Mucosa of stomach (tissue), 1 donor: ENCODE measurements around the gene MNT.

Source experiments
- H3K27me3 ChIP-seq: one replicate; pipeline ENCODE4 v1.7.0; 2013; ENCODE audit warnings: mild to moderate bottlenecking, low read length; ENCODE audit not compliant: control insufficient read depth, insufficient read depth
- H3K36me3 ChIP-seq: one replicate; pipeline ENCODE4 v1.7.0; 2013; ENCODE audit warnings: low read length; ENCODE audit not compliant: control insufficient read depth, insufficient read depth
- H3K4me1 ChIP-seq: one replicate; pipeline ENCODE4 v1.7.0; 2013; ENCODE audit warnings: mild to moderate bottlenecking, low read length; ENCODE audit not compliant: control insufficient read depth, insufficient read depth
- H3K4me3 ChIP-seq: one replicate; pipeline ENCODE4 v1.7.0; 2013; ENCODE audit warnings: low read length
- H3K9ac ChIP-seq: one replicate; pipeline ENCODE4 v1.7.0; 2013; ENCODE audit warnings: mild to moderate bottlenecking, low read length, moderate library complexity
- H3K9me3 ChIP-seq: one replicate; pipeline ENCODE4 v1.7.0; 2013; ENCODE audit warnings: mild to moderate bottlenecking, low read length, moderate library complexity; ENCODE audit not compliant: control insufficient read depth
- donor health status: Pancreatic carcinoma.

MNT gene

GRCh38 chr17:2435181-2435741 lies 34.4 kb upstream of the MNT start:
- no peaks in the 10 kb centered on the region for H3K36me3 ChIP-seq
- no peaks in the 10 kb centered on the region for H3K9me3 ChIP-seq
- H3K27me3 ChIP-seq: no peaks in the 10 kb centered on the region
- H3K4me1 ChIP-seq: no peaks in the 10 kb centered on the region
- no peak overlapping the region for H3K4me3 ChIP-seq
- no peak overlapping the region for H3K9ac ChIP-seq

GRCh38 chr17:2433696-2434095 lies 32.8 kb upstream of the MNT start:
- Histone ChIP-seq H3K9ac (no peak overlapping the region), H3K27me3 (no peaks in the 10 kb centered on the region), H3K4me3 (no peak overlapping the region), H3K9me3 (no peaks in the 10 kb centered on the region), H3K4me1 (no peaks in the 10 kb centered on the region), H3K36me3 (no peaks in the 10 kb centered on the region)

- Histone ChIP-seq H3K9me3 (no peaks in the 10 kb centered on the region), H3K27me3 (no peaks in the 10 kb centered on the region), H3K4me3 (no peak overlapping the region), H3K36me3 (no peaks in the 10 kb centered on the region), H3K9ac (no peak overlapping the region), H3K4me1 (no peaks in the 10 kb centered on the region)
Observed at GRCh38 chr17:2427910-2428309, 27.1 kb upstream of the MNT start.

GRCh38 chr17:2427215-2427614 lies 26.4 kb upstream of the MNT start:
- no peaks in the 10 kb centered on the region for H3K27me3 ChIP-seq
- H3K9ac ChIP-seq: no peak overlapping the region
- no peaks in the 10 kb centered on the region for H3K9me3 ChIP-seq
- no peaks in the 10 kb centered on the region for H3K4me1 ChIP-seq
- no peaks in the 10 kb centered on the region for H3K36me3 ChIP-seq
- no peak overlapping the region for H3K4me3 ChIP-seq

DNA sequence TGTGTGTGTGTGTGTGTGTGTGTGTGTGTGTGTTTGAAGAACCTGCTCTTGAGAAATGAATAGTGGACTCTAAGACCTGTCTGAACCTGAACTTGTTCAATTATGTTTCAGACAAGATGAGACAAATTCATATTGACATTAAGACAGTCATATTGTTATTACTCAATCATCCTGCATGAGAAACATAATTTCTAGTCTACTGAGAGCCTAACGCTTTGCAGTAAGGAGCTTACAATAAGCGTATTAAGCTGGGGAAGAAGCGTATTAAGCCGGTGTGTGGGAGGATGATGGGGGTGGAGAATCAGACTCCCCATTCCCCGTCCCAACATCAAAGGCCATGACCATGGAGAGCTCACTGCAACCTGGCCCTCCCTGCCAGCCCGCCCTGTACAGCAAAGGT lies 22.4 kb upstream of the MNT start:
- no peak overlapping the region for H3K9ac ChIP-seq
- H3K27me3 ChIP-seq: no peaks in the 10 kb centered on the region
- H3K4me3 ChIP-seq: no peak overlapping the region

GRCh38 chr17:2421315-2422147 lies 20.7 kb upstream of the MNT start:
- no peak overlapping the region for H3K4me3 ChIP-seq
- H3K4me1 ChIP-seq: no peaks in the 10 kb centered on the region
- H3K36me3 ChIP-seq: no peaks in the 10 kb centered on the region
- no peaks in the 10 kb centered on the region for H3K9me3 ChIP-seq
- no peak overlapping the region for H3K9ac ChIP-seq
- no peaks in the 10 kb centered on the region for H3K27me3 ChIP-seq

More for the DNA sequence above, 22.4 kb upstream of the MNT start:
- Histone ChIP-seq H3K36me3 (no peaks in the 10 kb centered on the region), H3K4me1 (no peaks in the 10 kb centered on the region), H3K9me3 (no peaks in the 10 kb centered on the region)

- Histone ChIP-seq H3K36me3 (no peaks in the 10 kb centered on the region), H3K4me3 (no peak overlapping the region), H3K27me3 (no peaks in the 10 kb centered on the region), H3K4me1 (no peaks in the 10 kb centered on the region), H3K9ac (no peak overlapping the region), H3K9me3 (no peaks in the 10 kb centered on the region)
Observed at GRCh38 chr17:2420176-2420575, 19.3 kb upstream of the MNT start.

GRCh38 chr17:2419486-2419885 lies 18.6 kb upstream of the MNT start:
- H3K4me1 ChIP-seq: no peaks in the 10 kb centered on the region

DNA sequence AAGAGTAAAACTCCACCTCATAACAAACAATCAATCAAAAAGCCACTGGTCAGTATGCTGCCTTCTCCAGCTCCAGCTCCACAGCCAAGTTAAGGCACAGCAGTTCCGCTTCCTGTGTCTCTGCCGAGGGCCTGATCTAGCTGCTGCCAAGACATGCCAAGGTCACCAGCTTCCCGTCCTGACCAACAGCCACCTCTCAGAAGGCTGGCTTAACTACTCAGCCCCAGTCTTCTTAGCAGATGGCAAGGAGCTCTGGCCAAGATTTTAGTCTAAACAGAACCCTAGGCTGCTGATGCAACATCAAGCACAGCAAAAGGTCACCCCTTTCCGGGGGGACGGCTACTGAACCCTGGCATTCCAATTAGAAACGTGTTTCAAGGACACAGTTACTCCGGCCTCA lies 17.7 kb upstream of the MNT start:
- no peaks in the 10 kb centered on the region for H3K4me1 ChIP-seq
- H3K9ac ChIP-seq: no peak overlapping the region
- H3K27me3 ChIP-seq: no peaks in the 10 kb centered on the region
- no peaks in the 10 kb centered on the region for H3K36me3 ChIP-seq
- H3K9me3 ChIP-seq: no peaks in the 10 kb centered on the region
- no peak overlapping the region for H3K4me3 ChIP-seq

More at GRCh38 chr17:2419486-2419885, 18.6 kb upstream of the MNT start:
- no peaks in the 10 kb centered on the region for H3K36me3 ChIP-seq
- no peaks in the 10 kb centered on the region for H3K27me3 ChIP-seq
- no peak overlapping the region for H3K4me3 ChIP-seq
- no peaks in the 10 kb centered on the region for H3K9me3 ChIP-seq
- H3K9ac ChIP-seq: no peak overlapping the region

GRCh38 chr17:2416010-2416734 lies 15.3 kb upstream of the MNT start:
- no peaks in the 10 kb centered on the region for H3K27me3 ChIP-seq
- H3K4me1 ChIP-seq: no peaks in the 10 kb centered on the region
- H3K36me3 ChIP-seq: no peaks in the 10 kb centered on the region
- no peak overlapping the region for H3K9ac ChIP-seq
- no peaks in the 10 kb centered on the region for H3K9me3 ChIP-seq
- no peak overlapping the region for H3K4me3 ChIP-seq

GRCh38 chr17:2415081-2415480 lies 14.2 kb upstream of the MNT start:
- Histone ChIP-seq H3K36me3 (no peaks in the 10 kb centered on the region), H3K9me3 (no peaks in the 10 kb centered on the region), H3K4me1 (no peaks in the 10 kb centered on the region), H3K27me3 (no peaks in the 10 kb centered on the region), H3K9ac (no peak overlapping the region), H3K4me3 (no peak overlapping the region)

- Histone ChIP-seq H3K4me1 (no peaks in the 10 kb centered on the region), H3K36me3 (no peaks in the 10 kb centered on the region), H3K9me3 (no peaks in the 10 kb centered on the region), H3K4me3 (no peak overlapping the region), H3K27me3 (no peaks in the 10 kb centered on the region), H3K9ac (no peak overlapping the region)
Observed at GRCh38 chr17:2414446-2415064, 13.7 kb upstream of the MNT start.
